Aorta (tissue), 5 donors: Measurements from ENCODE around the gene SPATC1L. TPM values are rescaled to one million over a fixed set of nuclear protein-coding genes. Genes with fewer than 3 reads are reported as not detected.
A peak's percentile ranks its signal among the peaks of the same experiment; 100 is the strongest.

Experiments
- ATAC-seq: fragments of 200-7000 bp; cut with Tn5 transposase; one replicate; pipeline ENCODE4 v1.9.1; 2022; ENCODE audit warnings: moderate library complexity; ENCODE audit not compliant: low FRiP score
- DNase-seq, 2 donors: peaks; one replicate each; pipeline ENCODE4 v3.0.0-alpha.2; 2020
- H3K27ac ChIP-seq, 2 donors: one replicate each; pipeline ENCODE4 v1.5.1; 2013; ENCODE audit warnings: low read length in 2 of 2, mild to moderate bottlenecking in 2 of 2, moderate library complexity in 2 of 2, control low read depth in 1 of 2, inconsistent platforms in 1 of 2, low read depth in 1 of 2
- H3K27me3 ChIP-seq, 2 donors: one replicate each; pipeline ENCODE4 v1.6.1; 2013; ENCODE audit warnings: control low read depth in 1 of 2, low read length in 1 of 2, mild to moderate bottlenecking in 1 of 2, moderate library complexity in 1 of 2; ENCODE audit not compliant: insufficient read depth in 2 of 2, control insufficient read depth in 1 of 2
- H3K36me3 ChIP-seq, 2 donors: one replicate each; pipeline ENCODE4 v1.6.1; 2013; ENCODE audit warnings: control low read depth in 1 of 2, low read length in 1 of 2, mild to moderate bottlenecking in 1 of 2; ENCODE audit not compliant: insufficient read depth in 2 of 2, control insufficient read depth in 1 of 2
- H3K4me1 ChIP-seq, 2 donors: one replicate each; pipeline ENCODE4 v1.6.1; 2013; ENCODE audit warnings: low read length in 2 of 2, control low read depth in 1 of 2, mild to moderate bottlenecking in 1 of 2, moderate library complexity in 1 of 2; ENCODE audit not compliant: insufficient read depth in 2 of 2, control insufficient read depth in 1 of 2
- H3K4me3 ChIP-seq, 2 donors: one replicate each; pipeline ENCODE4 v1.5.1; 2013; ENCODE audit warnings: low read length in 2 of 2, control low read depth in 1 of 2, mild to moderate bottlenecking in 1 of 2
- H3K9me3 ChIP-seq: one replicate; pipeline ENCODE4 v1.6.1; 2013; ENCODE audit warnings: mild to moderate bottlenecking, low read length; ENCODE audit not compliant: control insufficient read depth
- WGBS, 2 donors: extraction: QIAGEN DNeasy Blood & Tissue Kit; methylation state at CpG; one replicate each; pipeline ENCODE4 v1.1.7; 2013; 5-methylcytosine and 5-hydroxymethylcytosine counted together
- intact Hi-C, 2 donors: fragments of 100-400 bp; cut with DNase I; formaldehyde crosslinking; loops; one replicate each; pipeline versions ENCODE4 v1.14.2 to v1.15.0; 2022
- polyA plus RNA-seq, 2 donors: library from polyadenylated mRNA; stranded (reverse); fragments of 200-250 nt; gene quantifications; one replicate each; pipeline ENCODE4 v1.2.3, GENCODE V29; 2013
- total RNA-seq, 2 donors: library from RNA; stranded (reverse); fragmentation: NEBNext Ultra II Directional; extraction: Animal tissue kit (Norgen Biotek cat#: 25700); gene quantifications; one replicate each; pipeline ENCODE4 v1.2.1, GENCODE V29; 2021
- donor health status: healthy with polysubstance abuse.
- donor health status: Bipolar disorder and iron deficiency.
- donor health status: DM: no; HTN: no; CAD: no.
- donor health status: DM: no; HTN: no; CAD: no.
- donor health status: DM: yes; HTN: yes; CAD: no.

SPATC1L gene
- total and polyA plus RNA-seq, 4 donors = 2.4 to 47.9 (median 8.8) TPM

DNA sequence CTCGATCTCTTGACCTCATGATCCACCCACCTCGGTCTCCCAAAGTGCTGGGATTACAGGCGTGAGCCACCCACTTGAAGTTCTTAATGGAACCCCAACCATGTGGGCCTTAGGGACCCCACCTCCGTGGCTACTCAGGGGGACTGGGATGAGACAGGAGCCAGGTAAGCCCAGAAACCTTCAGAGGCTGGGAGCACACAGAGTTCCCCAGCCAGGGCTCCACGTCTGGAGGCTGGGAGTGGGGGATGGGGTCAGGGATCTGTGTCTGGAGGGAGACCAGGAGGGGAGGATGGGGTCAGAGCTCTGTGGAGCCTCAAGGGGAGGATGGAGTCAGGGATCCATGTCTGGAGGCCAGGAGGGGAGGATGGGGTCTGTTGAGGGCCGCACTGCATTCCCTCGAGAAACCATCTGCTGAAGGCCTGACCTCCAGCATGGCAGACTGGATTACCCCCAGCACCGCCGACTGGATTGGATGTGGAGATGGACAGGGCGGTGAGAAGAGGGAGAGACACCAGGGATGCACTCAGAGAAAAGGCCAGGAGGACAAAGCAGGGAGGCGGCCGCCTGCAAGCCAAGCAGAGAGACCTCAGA lies 26.8 kb downstream of the SPATC1L start:
- Histone ChIP-seq H3K4me1 (no peaks in the 10 kb centered on the region), H3K27me3 (no peaks in the 10 kb centered on the region), H3K4me3 (no peak overlapping the region), H3K36me3 (no peaks in the 10 kb centered on the region), H3K27ac (no peak overlapping the region), H3K9me3 (no peaks in the 10 kb centered on the region)
- peak in 1 of 2 donors; percentile 36 for DNase-seq
- 85 to 91% methylated on average over 11 to 12 of the region's 12 CpGs for WGBS, 2 donors
- no peak for ATAC-seq
- intact Hi-C loops = loop anchor here in 1 of 2 donors (5.0 kb wide), 1 partner anchor 50 kb away; no protein-coding TSS in a partner anchor

- Histone ChIP-seq H3K4me3 (no peak overlapping the region), H3K9me3 (no peaks in the 10 kb centered on the region), H3K4me1 (no peaks in the 10 kb centered on the region), H3K36me3 (no peaks in the 10 kb centered on the region), H3K27ac (no peak overlapping the region), H3K27me3 (no peaks in the 10 kb centered on the region)
- ATAC-seq (no peak), DNase-seq (peak in 1 of 2 donors; percentile 26)
- intact Hi-C loops = loop anchor here in 1 of 2 donors (5.0 kb wide), 1 partner anchor 51 kb away; no protein-coding TSS in a partner anchor
- WGBS, 2 donors = 76 to 82% methylated on average over 10 of the region's 10 CpGs
Measured at GRCh38 chr21:46156678-46157077, 27.6 kb downstream of the SPATC1L start.

DNA sequence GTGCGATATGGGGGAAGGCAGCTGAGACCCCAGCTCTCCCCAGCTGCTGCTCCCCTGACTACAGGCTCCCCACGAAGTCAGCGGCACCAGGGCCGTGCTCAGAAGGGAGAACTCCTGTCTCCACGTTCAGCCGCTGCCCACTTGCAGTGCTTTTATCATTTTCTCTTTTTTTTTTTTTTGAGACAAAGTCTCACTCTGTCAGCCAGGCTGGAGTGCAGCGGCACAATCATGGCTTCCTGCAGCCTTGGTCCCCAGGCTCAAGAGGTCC lies 27.9 kb downstream of the SPATC1L start:
- 88 to 92% methylated on average over 7 of the region's 7 CpGs for WGBS, 2 donors
- Histone ChIP-seq H3K4me1 (no peaks in the 10 kb centered on the region), H3K9me3 (no peaks in the 10 kb centered on the region), H3K4me3 (no peak overlapping the region), H3K27ac (no peak overlapping the region), H3K36me3 (no peaks in the 10 kb centered on the region), H3K27me3 (no peaks in the 10 kb centered on the region)
- no peak for ATAC-seq
- DNase-seq = peak; percentile 38 to 62
- intact Hi-C loops = loop anchor here in 1 of 2 donors (5.0 kb wide), 1 partner anchor 51 kb away; no protein-coding TSS in a partner anchor

- ATAC-seq = no peak
- peak; percentile 17 to 73 for DNase-seq
- Histone ChIP-seq H3K27me3 (no peaks in the 10 kb centered on the region), H3K9me3 (no peaks in the 10 kb centered on the region), H3K36me3 (no peaks in the 10 kb centered on the region), H3K4me3 (no peak within 1 kb of the TSS), H3K4me1 (no peaks in the 10 kb centered on the region), H3K27ac (no peak within 1 kb of the TSS)
- intact Hi-C loops = loop anchor here in 1 of 2 donors (5.0 kb wide), 1 partner anchor 52 kb away; no protein-coding TSS in a partner anchor
- WGBS, 2 donors = 83 to 87% methylated on average over 34 of the region's 34 CpGs
Measured at GRCh38 chr21:46155514-46156377, 28.5 kb downstream of the SPATC1L start, which contains the start of gene FTCD. FTCD (minus strand) TSS chr21:46155579; CDS start chr21:46155523, 56 bp downstream.

GRCh38 chr21:46154955-46155513 lies 29.2 kb downstream of the SPATC1L start:
- DNase-seq = peak; percentile 45 to 65
- no peaks in the 10 kb centered on the region for H3K27me3 ChIP-seq
- 88 to 92% methylated on average over 16 of the region's 16 CpGs for WGBS, 2 donors
- intact Hi-C loops = loop anchor here in 1 of 2 donors (5.0 kb wide), 1 partner anchor 52 kb away; no protein-coding TSS in a partner anchor
- no peak overlapping the region for H3K27ac ChIP-seq
- H3K36me3 ChIP-seq = no peaks in the 10 kb centered on the region
- ATAC-seq = no peak
- no peak overlapping the region for H3K4me3 ChIP-seq
- no peaks in the 10 kb centered on the region for H3K4me1 ChIP-seq
- H3K9me3 ChIP-seq = no peaks in the 10 kb centered on the region

- H3K27me3 ChIP-seq = no peaks in the 10 kb centered on the region
- no peak overlapping the region for H3K27ac ChIP-seq
- H3K9me3 ChIP-seq = no peaks in the 10 kb centered on the region
- no peak for ATAC-seq
- intact Hi-C loops = no loop called here
- H3K4me1 ChIP-seq = no peaks in the 10 kb centered on the region
- H3K36me3 ChIP-seq = no peaks in the 10 kb centered on the region
- 91 to 92% methylated on average over 39 of the region's 39 CpGs for WGBS, 2 donors
- no peak overlapping the region for H3K4me3 ChIP-seq
- peak; percentile 38 to 71 for DNase-seq
Measured at GRCh38 chr21:46154155-46154954, 29.9 kb downstream of the SPATC1L start.

DNA sequence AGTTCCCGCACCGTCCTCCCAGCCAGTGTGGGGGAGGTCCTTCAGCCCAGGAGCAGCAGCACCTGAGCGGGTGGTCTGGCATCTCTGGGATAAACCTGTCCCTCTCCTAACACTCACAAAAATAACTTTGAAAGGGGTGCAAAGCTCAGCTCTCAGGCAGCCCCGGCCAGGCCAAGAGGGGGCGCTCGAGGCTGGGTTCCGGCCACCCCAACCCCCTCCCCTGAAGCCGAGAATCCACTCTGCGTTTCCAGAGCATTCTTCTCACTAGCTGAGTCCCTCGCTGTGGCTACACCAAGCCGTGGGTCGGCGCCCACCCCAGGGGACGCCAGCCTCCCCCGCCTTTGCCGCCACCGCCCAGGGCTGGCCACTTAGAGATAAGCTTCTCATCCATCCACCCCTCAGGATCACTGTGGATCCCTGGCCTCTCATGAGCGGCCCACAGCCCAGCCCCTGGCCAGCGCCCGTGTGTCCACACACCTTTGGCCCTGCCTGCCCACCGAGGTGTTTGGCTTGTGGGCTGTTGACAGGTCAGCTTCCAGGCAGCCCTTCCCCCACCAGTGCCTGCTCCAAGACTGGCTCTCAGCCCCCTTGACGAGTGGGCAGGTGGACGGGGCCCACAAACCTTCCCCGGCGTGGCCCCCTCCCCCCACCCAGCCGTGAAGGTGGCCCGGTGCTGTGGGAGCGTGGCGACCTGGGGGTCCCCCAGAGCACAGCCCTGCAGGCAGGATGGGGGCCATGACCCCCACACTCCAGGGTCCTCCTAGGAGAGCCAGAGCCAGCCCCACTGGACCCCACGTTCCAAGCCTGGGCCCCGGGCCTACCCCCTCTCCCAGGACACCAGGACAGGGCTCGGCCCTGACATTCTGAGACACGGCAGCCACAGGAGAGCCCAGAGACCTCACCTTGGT lies 30.8 kb downstream of the SPATC1L start:
- intact Hi-C loops = no loop called here
- Histone ChIP-seq H3K9me3 (no peaks in the 10 kb centered on the region), H3K27ac (no peak overlapping the region), H3K4me3 (no peak overlapping the region), H3K36me3 (no peaks in the 10 kb centered on the region), H3K27me3 (no peaks in the 10 kb centered on the region), H3K4me1 (no peaks in the 10 kb centered on the region)
- ATAC-seq = peak; percentile 55
- WGBS, 2 donors = 34 to 37% methylated on average over 29 to 33 of the region's 33 CpGs
- peak; percentile 62 to 86 for DNase-seq
